Stimulated activated CD8-positive, alpha-beta memory T cell treated with anti-CD3 and anti-CD28 coated beads, Interleukin-4, amount 100 ng/mL, for 48 hours (primary cell): Measurements from ENCODE around the gene SAMD8.

Experiments used
- DNase-seq: peaks from one replicate; pipeline ENCODE4 v3.0.0-alpha.2; 2020

The SAMD8 gene

DNA sequence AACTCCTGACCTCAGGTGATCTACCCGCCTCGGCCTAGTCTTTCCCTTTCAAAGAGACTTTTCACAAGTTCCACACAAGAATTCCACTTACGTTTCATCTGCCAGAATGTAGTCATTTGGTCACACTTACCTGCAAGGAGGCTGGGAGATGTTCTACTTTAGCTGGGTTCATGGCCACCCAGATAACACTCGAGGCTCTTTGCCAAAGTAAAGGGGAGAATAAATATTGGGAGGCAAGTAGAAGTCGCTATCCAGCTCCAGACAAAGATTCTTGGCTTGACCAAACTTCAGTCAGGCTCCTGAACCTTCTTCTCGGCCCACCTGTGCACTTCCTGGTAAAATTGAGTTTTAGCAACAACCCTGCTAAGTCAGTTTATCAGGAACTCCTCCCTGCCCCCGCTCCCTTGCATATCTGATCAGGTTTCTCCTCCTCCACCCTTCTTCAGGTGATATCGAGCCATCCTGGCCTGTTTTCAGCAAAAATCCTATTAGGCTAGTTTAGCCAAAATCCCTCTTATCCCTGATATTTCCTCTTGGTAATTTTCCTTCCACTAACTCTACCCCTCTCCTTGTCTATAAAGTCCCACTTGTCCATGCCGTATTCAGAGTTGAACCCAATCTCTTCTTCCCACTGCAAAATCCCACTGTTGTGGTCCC lies 25.1 kb upstream of the SAMD8 start:
- DNase-seq: no peak

DNA sequence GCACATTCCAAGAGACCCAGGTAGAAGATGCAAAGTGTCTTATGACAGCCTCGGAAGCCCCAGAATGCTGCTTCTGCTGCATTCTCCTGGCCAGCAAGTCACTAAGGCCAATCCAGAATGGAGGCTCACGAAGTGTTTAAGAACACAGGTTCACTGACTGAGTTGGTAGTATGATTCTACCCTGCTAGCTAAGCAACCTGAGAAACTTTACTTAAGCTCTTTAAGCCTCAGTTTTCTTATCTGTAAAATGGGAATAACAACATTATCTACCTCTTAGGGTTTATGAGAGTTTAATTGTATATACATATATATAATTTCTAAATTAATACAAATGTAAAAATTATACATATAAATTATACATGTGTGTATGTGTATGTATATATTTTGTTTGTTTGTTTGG lies 22.8 kb upstream of the SAMD8 start:
- DNase-seq: no peak

DNA sequence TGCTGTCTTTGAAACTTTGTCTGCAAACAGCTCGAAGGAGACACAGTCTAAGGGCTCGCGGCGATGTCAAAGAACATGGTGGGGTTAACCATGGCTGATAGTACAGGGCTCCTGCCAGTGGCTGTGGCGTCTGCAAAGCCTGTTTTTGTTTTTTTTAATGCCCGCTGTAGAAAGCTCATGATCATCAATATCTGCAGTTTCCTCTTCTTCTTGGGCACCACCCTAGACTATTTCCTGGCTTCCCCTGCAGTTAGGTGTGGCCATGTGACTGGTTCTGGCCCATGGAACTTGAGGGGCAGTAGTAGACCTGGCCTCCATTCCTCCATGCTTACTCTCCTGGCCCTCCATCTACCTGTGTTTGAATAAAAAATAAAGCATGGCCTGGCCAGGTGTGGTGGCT lies 21.8 kb upstream of the SAMD8 start:
- no peak for DNase-seq

DNA sequence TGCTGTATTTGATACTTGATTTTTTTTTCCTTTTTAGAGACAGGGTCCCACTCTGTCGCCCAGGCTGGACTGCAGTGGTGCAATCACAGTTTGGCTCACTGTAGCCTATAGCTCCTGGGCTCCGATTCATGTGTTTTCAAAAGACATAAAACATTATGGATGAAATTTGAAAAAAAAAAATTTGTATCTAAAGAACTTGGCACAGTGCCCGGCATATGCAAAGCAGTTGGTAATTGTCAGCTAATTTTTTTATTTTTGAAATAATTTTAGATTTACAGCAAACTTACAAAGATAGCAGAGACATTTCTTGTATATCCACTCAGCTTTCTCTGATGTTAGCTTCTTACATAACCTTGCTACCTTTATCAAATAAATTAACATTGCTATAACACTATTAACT lies 20.3 kb upstream of the SAMD8 start:
- DNase-seq: no peak

DNA sequence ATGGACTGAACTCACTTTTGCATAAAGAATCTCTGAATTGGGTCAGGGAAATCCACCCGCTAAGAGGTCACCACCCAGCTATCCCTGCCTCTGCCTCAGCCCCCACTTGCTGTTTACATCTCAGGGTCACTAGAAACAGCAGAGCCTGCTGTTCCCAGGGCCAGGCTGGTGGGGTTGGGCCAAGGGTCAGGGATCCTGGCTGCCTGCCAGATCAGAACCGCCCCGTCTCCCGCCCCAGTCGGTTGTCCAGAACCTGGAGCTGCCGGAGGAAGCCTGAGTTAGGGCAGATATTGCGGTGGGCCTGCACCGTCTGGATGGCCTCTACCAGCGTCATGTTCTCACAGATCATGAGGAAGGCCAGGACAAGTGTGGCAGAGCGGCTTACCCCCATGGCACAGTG lies 17.0 kb upstream of the SAMD8 start:
- no peak for DNase-seq

DNA sequence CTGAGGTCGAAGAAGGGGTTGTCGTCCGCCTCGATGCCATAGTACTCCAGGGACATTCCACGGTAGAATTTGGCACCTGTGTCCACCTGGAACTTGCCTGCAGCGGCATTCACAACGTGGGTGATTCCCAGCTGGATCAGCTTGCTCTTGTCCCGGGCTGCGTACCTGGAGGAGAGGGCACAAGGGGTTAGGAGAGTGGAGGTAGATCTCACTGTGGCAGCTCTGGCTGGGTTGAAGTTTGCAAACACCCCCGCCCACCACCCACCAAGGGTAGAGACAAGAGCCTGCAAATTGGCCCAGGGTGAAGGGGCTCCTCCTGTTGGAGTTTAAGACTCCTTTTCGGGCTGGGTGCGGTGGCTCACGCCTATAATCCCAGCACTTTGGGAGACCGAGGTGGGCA lies 15.8 kb upstream of the SAMD8 start:
- DNase-seq: no peak

DNA sequence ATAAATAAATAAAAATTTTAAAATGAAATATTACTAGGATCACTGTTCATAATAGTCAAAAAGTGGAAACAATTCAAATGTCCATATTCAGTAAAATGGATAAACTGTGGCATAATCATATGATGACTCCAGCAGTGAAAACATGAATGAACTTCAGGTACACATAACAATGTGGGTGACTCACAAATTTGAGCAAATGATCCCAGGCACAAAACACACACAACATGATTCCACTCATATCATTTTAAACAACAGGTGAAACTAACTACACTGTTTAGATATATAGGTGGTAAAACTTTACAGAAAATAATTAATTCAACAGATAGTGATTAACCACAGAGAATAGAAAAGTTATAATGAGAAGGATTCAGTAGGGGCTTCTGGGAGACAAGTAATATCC lies 14.7 kb upstream of the SAMD8 start:
- no peak for DNase-seq

DNA sequence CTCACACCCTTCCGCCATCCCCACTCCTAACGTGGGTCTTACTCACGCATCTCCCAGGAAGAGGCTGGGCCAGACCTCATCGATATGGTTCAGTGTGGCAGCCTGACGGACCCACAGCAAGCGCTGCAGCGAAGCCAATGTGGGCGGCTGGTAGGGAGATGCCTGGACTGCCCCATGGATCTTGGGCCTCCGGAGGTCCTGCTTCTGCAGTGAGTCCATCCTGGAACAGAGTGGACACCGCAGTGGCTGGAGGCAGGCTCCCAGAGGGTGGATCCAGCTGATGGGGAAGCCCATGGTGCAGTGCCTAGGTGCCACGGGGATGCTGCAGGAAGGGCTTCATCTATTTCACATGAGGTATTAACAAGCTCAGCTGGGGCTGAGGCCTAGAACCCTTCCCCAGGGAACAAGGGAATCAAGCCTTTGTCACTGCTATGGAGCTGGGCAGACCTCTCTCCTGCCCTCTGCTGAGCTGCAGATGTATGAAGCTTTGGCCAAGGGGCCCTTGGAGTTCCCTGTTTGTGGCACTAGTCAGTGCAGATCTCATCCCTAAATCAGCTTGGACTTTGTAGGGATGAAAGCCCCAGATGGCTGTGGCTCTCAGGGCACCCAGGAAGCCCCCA lies 13.7 kb upstream of the SAMD8 start:
- no peak for DNase-seq

DNA sequence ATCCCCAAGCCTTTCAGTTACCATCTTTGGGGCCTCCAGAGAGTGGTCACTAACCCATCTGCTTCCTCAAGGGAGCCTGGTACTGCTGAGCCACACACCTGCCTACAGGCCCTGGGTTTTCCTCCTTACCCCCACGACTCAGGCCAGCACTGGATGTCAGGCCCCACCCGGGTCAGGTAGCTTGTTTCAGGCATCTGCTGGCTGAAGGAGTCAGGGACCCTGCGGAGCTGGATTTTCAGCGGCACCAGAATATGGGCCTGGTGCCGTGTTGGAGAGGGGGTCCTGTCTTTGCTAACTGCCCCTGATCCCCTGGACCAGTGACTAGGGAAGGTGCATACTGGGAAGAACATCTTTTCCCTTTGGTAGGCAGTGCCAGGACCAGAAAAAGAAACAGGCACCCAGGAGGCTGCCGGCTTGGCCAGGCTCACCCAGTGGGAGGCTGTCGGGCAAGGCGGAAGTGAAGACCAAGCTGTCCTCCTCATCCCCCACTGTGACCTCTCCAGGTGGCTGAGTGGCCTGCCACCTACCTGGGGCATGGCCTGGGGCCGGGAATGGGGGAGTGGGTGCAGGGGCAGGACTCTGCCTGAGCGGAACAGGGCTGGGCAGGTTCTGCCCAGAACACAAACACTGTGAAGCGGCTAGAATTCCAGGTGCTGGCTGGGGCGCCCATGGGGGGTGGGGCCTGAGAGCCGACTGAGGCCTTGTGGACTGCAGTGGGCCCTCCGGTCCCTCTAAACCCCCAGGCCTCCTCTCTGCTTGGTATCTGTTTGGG lies 12.4 kb upstream of the SAMD8 start:
- no peak for DNase-seq

DNA sequence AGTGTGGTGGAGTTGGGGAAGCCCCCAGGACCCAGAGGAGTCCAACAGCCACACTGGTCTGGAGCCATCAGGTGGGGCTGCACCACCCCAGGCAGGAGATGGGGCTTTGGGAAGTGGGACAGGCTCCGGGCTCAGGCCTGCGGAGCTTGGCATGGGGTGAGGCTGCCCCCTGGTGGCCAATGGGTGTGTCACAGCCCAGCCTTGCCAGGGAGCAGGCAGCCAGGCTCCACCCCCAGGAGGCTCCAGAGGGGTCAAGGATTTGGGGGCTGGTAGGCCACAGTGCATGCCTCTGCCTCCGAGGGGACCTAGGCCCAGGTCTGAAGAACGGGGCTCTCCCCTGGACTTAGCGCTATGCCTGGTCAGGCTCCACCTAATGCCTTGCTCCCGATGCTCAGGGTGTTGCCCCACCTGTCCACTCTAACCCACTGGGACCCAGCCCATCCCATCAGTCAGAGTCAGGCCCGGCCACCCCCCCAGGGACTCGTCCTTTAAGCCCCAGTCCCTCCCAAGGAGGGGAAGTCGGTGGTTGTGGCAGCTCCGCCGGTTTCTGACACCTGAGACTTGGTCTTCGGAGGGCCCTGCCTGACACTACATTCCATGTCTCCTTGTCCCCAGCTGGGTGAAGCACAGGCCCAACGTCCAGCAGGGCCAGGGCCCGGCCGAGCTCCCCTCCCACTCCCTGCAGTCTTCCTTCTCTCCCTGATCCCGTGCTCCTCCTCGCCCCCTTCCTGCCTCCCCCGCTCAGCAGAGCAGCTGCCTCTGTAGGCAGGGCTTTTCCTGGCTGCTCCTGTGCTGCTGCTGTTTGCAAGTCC lies 11.3 kb upstream of the SAMD8 start:
- DNase-seq: peak; percentile 93

DNA sequence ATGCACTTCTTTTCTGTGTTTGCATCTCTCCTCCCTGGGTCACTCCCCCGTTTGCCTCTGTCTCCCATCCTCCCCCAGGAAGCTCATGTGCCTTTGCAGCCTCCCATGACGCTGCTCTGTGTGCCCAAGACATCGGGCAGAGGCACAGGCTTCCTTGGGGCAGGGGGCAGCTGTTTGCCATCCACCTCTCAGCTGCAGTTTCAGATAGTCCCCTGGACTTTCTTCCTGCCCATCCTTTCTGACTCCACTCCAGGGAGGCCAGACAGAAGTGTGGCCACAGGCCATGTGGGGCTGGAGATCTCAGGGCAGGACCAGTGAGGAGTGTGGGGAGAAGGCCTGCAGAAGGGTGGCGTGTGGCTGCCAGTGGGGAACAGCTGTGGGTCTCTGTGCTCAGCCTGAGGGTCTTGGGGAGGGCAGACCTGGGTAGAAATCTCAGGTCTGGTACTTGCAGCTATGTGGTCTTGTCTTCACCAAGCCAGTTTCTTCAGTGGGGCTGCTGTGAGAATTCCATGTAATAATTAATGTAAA lies 10.6 kb upstream of the SAMD8 start:
- no peak for DNase-seq

DNA sequence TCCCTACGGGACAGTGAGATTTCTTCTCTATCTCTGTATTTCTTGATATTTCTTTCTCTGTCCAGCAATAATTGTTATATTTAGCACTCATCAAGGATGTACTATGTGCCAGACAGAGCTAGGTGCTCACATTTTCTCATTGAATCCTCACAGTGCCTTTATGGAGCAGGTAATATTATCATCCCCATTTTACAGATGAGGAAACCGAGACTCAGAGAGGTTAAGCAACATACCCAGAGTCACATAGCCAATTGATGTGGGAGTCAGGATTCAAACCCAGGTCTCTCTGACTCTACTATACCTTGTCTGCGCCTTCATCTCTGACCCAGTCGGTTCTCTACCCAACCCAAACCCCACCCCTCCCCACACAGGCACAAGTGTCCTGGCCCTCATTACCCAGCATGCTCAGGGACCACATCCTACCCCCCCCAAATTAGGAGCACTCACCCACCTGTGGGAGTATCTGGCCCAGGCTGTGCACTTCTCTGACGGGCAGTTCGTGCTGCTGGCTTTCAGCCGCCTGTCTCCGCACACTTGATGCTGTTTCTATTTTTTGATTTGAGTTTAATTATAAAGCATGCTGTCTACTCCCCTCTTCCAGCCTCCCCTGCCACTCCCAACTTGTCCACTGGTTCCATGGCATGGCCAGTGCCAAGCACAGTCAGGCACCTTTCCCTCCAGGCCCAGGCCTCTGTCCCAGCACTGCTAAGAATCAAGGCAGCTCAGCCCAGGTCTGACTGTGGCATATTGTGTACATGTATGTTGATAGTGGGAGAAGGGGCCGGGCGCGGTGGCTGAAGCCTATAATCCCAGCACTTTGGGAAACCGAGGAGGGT lies 9.8 kb upstream of the SAMD8 start:
- DNase-seq: no peak

DNA sequence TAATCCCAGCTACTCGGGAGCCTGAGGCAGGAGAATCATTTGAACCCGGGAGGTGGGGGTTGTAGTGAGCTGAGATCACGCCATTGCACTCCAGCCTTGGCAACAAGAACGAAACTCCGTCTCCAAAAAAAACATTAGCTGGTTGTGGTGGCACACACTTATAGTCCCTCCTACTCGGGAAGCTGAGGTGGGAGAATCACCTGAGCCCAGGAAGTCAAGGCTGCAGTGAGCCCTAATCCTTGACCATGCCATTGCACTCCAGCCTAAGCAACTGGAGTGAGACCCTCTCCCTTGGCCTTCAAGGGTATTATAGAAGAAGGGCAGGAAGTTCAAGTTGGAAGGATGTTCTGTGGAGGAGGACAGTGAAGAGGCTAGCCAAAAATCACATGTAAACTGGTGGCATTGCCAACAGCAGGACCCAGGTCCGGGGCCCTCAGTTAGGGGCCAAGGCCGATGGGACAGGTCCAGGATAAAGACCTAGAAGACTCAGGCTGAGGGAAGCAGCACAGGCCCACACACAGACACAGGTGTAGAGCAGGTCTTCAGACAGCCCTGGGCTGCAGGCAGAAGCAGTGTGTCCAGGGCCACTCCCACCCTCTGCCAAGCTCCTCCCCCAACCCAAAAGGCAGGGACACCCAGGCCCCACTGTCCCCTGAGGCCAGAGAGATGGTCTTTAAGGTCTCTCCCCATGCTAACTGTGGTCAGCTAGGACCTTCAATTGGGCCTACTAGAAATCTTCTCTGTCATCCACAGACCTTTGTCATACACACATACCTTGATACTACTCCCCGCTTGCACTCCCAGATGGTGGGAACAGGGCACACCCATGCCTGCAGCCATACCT lies 8.4 kb upstream of the SAMD8 start:
- no peak for DNase-seq

DNA sequence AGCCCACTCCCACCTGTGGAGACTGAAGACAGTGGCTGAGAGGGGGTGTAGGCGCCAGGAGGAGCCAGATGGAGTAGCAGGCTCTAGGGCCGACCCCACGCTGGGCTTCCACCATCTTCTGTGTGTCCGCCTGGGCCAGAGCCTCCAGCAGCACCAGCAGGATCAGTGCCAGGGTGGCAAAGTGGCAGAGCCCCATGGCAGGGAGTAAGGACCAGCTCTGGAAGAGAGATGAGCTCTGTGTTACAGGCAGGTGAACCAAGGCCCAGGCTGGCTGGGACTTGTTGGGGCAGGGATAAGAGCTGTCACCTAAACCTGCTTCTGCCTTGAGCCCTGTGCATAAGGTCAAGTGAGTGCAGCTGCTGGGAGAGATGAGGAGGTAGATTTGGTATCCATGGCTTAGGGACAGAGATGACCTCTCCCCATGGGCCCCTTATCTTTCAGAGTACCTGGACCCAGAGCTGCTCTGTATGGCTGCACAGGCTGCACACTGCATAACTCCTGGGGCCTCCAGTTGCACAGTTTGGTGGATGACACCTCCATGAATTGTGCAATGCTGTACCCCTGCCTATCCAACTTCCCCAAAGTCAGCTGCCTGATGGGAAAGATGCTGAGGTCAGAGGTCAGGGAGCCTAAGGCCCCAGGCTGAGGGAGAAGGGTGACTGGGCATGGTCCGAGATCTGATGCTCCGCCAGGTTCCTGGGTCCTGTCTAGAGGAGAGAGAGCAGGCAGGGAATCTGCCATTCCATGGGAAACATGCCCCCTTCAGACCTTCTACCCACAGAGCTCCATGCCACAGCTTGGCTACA lies 7.4 kb upstream of the SAMD8 start:
- no peak for DNase-seq

DNA sequence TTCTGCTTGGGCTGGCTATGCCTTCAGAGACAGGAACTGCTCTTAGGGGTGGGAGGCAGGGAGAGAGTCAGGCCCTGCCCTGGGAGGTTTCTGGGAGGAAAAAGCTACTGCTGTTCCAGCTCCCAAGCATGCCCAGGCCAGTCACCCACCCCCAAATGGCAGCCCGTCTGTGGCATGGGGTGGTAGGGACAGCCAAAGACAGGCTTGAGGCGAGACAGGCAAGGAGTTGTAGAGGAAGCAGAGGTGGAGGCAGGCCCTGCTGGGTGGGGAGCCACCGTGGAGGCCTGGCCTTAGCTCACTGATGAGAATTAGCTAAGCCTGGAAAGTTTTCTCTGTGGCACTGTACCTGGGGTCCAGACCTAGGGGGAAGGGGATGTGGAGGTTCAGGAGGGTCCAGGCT lies 6.6 kb upstream of the SAMD8 start:
- DNase-seq: no peak

DNA sequence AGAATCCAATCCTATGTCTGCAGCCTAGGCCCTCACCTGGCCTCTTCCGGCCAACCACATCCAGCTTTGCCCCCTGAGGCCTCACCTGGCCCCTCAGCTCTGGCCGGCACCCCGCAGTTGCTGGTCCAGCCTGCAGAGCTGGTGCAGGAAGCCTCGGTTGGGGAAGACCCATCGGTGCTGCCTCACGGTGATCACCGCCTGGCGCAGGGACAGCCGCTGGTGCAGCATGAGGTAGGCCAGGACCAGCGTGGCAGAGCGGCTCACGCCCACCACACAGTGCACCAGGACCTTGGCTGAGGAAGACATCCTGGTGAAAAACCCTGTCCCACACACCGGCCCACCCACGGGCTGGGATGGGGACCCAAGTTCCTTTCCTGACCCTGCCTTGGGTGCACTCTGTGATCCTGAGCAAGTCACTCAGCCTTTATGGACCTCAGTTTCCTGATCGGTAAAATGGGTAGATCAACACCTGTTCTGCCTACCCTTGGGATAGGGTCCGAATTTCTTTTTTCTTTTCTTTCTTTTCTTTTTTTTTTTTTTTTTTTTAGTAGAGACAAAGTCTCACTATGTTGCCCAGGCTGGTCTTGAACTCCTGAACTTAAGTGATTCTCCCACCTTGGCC lies 5.8 kb upstream of the SAMD8 start:
- peak; percentile 15 for DNase-seq

DNA sequence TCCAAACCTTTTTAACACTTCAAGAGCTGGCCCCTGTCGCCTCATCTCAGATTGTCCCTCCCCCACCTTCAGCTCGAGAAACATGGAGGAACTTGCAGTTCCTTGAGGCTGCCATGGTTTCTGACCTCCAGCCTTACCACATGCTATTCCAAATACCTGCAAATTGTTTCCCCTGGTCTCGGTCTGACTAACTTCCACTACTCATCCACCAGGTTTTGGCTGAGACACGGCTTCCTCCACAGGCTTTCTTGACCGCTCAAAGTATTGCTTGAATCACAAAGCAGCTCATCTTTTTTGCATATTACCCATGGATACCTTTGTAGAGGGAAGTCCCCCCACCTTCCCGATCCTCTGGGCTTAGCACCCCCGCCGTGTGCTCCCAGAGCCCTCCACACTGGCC lies 5.2 kb upstream of the SAMD8 start:
- DNase-seq: peak; percentile 19

DNA sequence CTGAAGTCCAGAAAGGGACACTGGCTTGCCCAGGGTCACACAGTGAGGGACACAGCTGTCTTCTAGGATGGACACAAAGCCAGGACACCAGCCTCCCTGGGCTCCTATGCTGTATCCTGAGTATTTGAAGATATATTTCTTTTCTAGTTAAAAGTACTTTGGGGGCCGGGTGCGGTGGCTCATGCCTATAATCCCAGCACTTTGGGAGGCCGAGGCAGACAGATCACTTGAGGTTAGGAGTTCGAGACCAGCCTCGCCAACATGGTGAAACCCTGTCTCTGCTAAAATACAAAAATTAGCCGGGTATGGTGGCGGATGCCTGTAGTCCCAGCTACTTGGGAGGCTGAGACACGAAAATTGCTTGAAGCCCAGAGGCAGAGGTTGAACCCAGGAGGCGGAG lies 4.6 kb upstream of the SAMD8 start:
- peak; percentile 13 for DNase-seq

DNA sequence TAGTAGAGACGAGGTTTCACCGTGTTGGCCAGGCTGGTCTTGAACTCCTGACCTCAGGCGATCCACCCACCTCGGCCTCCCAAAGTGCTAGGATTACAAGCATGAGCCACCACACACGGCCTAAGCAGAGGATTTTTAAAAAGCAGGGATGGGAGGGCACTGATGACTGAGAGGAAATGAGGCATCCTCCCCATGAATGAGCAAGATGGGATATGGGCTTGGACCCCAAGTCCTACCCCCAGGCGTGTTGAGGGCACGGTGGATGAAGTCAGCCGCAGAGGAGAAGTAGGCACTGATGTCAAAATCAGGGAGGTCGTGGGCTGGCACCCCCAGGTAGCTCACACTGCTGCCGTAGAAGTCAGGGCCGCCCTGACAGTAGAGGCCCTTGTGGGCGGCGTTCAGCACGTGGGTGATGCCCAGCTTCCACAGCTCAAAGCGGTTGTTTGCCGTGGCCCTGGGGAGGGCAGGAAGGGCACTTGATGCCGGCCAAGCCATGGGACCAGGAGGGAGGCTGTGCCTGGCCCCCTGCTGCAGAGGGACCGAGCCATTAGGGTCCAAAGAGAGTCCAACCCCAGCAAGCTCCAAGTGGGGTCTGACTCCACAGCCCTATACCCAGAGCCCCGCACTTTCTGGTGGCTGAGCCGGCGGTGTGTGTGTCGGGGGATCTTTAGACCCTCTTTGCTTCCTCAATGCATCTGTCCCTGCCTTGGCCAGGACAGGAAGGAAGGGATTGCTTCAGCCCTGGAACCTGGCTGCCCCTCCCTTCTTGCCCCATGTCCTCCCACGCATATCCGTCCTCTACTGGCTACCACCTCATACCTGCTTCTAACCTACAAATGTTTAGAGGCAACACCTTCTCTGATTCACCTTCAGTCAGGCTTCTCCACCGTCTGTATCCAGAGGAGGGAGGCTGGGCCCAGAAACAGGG lies 3.4 kb upstream of the SAMD8 start:
- DNase-seq: no peak
